ENCODE results near the gene MAD1L1.

DNA sequence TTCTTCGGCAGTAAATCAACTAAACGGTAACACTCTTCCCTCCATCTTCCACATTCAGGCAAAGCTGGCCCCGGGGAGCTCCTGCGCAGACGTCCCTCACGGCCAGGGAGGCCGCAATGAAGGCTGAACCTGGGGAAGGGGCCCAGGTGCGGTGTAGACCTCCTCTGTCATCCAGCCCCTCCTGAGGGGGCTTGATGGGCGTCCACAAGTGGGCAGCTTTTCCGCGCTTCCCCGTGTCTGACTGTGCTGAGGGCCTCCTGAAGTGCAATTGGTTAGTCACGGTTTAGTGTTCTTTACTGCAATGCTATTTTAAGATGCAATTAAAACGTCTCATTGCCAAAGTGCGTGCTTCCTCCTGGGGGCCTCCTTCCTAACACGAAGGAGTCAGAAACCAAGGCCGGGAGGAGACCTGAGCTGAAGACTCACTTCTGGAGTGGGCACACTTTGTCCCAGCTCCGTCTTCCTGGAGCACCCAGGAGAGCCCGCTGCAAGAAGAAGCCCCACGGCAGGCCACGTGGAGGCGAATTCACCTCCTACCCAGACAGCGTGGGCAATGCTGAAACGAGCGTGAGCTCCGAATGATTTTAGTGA is 389.4 kb downstream of the MAD1L1 start:
- TF ChIP-seq, protein P1, sequence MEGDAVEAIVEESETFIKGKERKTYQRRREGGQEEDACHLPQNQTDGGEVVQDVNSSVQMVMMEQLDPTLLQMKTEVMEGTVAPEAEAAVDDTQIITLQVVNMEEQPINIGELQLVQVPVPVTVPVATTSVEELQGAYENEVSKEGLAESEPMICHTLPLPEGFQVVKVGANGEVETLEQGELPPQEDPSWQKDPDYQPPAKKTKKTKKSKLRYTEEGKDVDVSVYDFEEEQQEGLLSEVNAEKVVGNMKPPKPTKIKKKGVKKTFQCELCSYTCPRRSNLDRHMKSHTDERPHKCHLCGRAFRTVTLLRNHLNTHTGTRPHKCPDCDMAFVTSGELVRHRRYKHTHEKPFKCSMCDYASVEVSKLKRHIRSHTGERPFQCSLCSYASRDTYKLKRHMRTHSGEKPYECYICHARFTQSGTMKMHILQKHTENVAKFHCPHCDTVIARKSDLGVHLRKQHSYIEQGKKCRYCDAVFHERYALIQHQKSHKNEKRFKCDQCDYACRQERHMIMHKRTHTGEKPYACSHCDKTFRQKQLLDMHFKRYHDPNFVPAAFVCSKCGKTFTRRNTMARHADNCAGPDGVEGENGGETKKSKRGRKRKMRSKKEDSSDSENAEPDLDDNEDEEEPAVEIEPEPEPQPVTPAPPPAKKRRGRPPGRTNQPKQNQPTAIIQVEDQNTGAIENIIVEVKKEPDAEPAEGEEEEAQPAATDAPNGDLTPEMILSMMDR (IDR thresholded peaks at IDR 0.05): no peak
- no peak for TF ChIP-seq POLR2A (IDR thresholded peaks at IDR 0.05)
